ENCODE results near the gene EPC2. TPM values are rescaled to one million over a fixed set of nuclear protein-coding genes. Genes with fewer than 3 reads are reported as not detected.

The EPC2 gene
- total and polyA plus RNA-seq, 2 of the 8 experiments (the other 6 are each of a cell fraction or from before 2014, with no cell fraction given), result 16.1 to 25.7 TPM

DNA sequence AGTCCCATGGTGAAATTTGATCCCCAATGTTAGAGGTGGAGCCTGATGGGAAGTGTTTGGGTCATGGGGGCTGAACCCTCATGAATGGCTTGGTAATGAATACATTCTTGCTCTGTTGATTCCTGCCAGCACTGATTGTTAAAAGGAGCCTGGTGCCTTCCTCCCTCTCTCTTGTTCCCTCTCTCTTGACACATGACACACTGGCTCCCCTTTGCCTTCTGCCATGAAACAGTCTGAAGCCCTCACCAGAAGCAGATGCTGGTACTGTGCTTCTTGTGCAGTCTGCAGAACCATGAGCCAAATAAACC is 30.6 kb upstream of the EPC2 start:
- peak overlapping the region; percentile 59; the same call in 1 of the 2 replicates for H3K27ac ChIP-seq (ENCODE audit: low read depth, low read length)
- CTCF ChIA-PET (ENCODE audit: partially characterized antibody), result interaction anchor here (0.8 kb wide), 1 partner anchor 30 kb away, joined by 3 read pairs; no protein-coding TSS in a partner anchor
- FAIRE-seq, result peak; percentile 92
- TF ChIP-seq RAD21 (IDR thresholded peaks at IDR 0.05 in 1 of 2, conservative IDR thresholded peaks at IDR 0.05 in 1 of 2; ENCODE audit: low read depth in 2 of 2, low read length in 2 of 2) (no peak), KDM5A (IDR thresholded peaks at IDR 0.05; ENCODE audit: low read length) (no peak), HDAC2 (IDR thresholded peaks at IDR 0.05; ENCODE audit: borderline replicate concordance in 1 of 2, low read depth in 2 of 2, low read length in 2 of 2) (no peak), CREB1 (IDR thresholded peaks at IDR 0.05) (no peak), MAFK (IDR thresholded peaks at IDR 0.05; ENCODE audit: low read depth, low read length) (no peak), BACH1 (IDR thresholded peaks at IDR 0.05; ENCODE audit: low read length) (no peak), TBP (IDR thresholded peaks at IDR 0.05; ENCODE audit: low read depth, low read length) (no peak), ZNF274 (IDR thresholded peaks at IDR 0.05; ENCODE audit: borderline replicate concordance, extremely low read depth, low read length) (no peak), SP1 (IDR thresholded peaks at IDR 0.05; ENCODE audit: low read depth, low read length) (no peak), SIX5 (IDR thresholded peaks at IDR 0.05; ENCODE audit: low read depth, low read length) (peak; percentile 17; the same call in 1 of the 2 replicates), TCF12 (IDR thresholded peaks at IDR 0.05; ENCODE audit: low read depth, low read length) (no peak), RXRA (IDR thresholded peaks at IDR 0.05; ENCODE audit: insufficient read depth, low read depth, low read length) (no peak)
- TF ChIP-seq, protein P1, sequence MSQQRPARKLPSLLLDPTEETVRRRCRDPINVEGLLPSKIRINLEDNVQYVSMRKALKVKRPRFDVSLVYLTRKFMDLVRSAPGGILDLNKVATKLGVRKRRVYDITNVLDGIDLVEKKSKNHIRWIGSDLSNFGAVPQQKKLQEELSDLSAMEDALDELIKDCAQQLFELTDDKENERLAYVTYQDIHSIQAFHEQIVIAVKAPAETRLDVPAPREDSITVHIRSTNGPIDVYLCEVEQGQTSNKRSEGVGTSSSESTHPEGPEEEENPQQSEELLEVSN (IDR thresholded peaks at IDR 0.05), result peak; percentile 72
- TF ChIP-seq, protein P2, sequence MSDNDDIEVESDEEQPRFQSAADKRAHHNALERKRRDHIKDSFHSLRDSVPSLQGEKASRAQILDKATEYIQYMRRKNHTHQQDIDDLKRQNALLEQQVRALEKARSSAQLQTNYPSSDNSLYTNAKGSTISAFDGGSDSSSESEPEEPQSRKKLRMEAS (IDR thresholded peaks at IDR 0.05), result peak; percentile 48; the same call in 1 of the 2 replicates

More for the DNA sequence above, 30.6 kb upstream of the EPC2 start:
- H2BK12ac ChIP-seq (ENCODE audit: low read depth, low read length), result peak overlapping the region; percentile 71
- peak overlapping the region; percentile 82 for H4K91ac ChIP-seq (replicated peaks; ENCODE audit: insufficient read length, low read length)
- no peak overlapping the region for H3K4ac ChIP-seq (replicated peaks; ENCODE audit: insufficient read length, low read depth, low read length)
- H2BK120ac ChIP-seq (replicated peaks; ENCODE audit: low read depth, low read length), result no peak overlapping the region
- H4K20me1 ChIP-seq (replicated peaks in 1 of 2; ENCODE audit: control insufficient read depth in 1 of 2, insufficient read depth in 2 of 2, low read length in 2 of 2), result no peaks in the 10 kb centered on the region
- peak overlapping the region; percentile 35; the same call in 1 of the 2 replicates for H2BK20ac ChIP-seq (ENCODE audit: low read length)
- no peaks in the 10 kb centered on the region for H3K79me1 ChIP-seq (ENCODE audit: low read depth, low read length)
- peak overlapping the region in 1 of 4 experiments; percentile 2; a peak in 1 of 8 replicates for H3K4me3 ChIP-seq (ENCODE audit: extremely low read depth in 1 of 4, insufficient read depth in 2 of 4, low read depth in 3 of 4, low read length in 4 of 4)
- H2AK5ac ChIP-seq (ENCODE audit: low read depth, low read length), result 0 out of 2 replicates have a peak overlapping the region, but pooled peaks have one; percentile 29
- H3K27me3 ChIP-seq (replicated peaks in 1 of 4; ENCODE audit: control insufficient read depth in 3 of 4, extremely low read depth in 1 of 4, insufficient read depth in 3 of 4, low read length in 3 of 4), result no peaks in the 10 kb centered on the region
- H2AFZ ChIP-seq (ENCODE audit: low read length), result peak overlapping the region; percentile 92
- no peak overlapping the region for H4K8ac ChIP-seq (ENCODE audit: extremely low read depth, insufficient read depth, low read length)
- peak overlapping the region; percentile 89 for H2BK5ac ChIP-seq (ENCODE audit: low read depth, low read length)
- H3K14ac ChIP-seq (ENCODE audit: insufficient read length), result no peak overlapping the region
- peak overlapping the region; percentile 32 to 42; a peak in 2 of 4 replicates for H3K4me2 ChIP-seq (ENCODE audit: insufficient read depth in 1 of 2, low read depth in 2 of 2, low read length in 2 of 2)
- H3K56ac ChIP-seq (replicated peaks; ENCODE audit: insufficient read length, low read depth, low read length), result no peak overlapping the region
- no peaks in the 10 kb centered on the region for H3K9me3 ChIP-seq (ENCODE audit: insufficient read depth in 2 of 2, low read depth in 1 of 2, low read length in 1 of 2)
- DNase-seq (ENCODE audit: low read depth in 1 of 2, low spot score in 2 of 2), result peak in 1 of 2 experiments; percentile 50
- no peaks in the 10 kb centered on the region for H3K23me2 ChIP-seq (ENCODE audit: low read depth, low read length)
- H3K4me1 ChIP-seq (replicated peaks in 1 of 4; ENCODE audit: control insufficient read depth in 3 of 4, insufficient read depth in 4 of 4, low read length in 3 of 4), result peaks cover 3 to 17% (median 13%) of the 10 kb centered on the region in 4 experiments; a peak in 5 of 7 replicates
- H3K79me2 ChIP-seq (ENCODE audit: control insufficient read depth in 1 of 2, insufficient read depth in 2 of 2, low read length in 2 of 2), result no peaks in the 10 kb centered on the region
- no peak overlapping the region for H4K5ac ChIP-seq (ENCODE audit: insufficient read length, low read depth, low read length)
- H3K36me3 ChIP-seq (ENCODE audit: control insufficient read depth in 2 of 4, insufficient read depth in 4 of 4, low read length in 3 of 4), result no peaks in the 10 kb centered on the region
- no peak overlapping the region; the same call in 1 of the 2 replicates for H3K18ac ChIP-seq (ENCODE audit: extremely low read depth, low read length)
- POLR2A ChIA-PET (ENCODE audit: partially characterized antibody), result interaction anchor here (1.0 to 1.7 kb wide), 2 partner anchors 32 to 387 kb away, joined by 3 to 5 read pairs; no protein-coding TSS in a partner anchor
- no peak overlapping the region for H2BK15ac ChIP-seq (ENCODE audit: low read length)
- no peak overlapping the region for H3K23ac ChIP-seq (ENCODE audit: insufficient read length)
- no peak overlapping the region for H3K9ac ChIP-seq (replicated peaks in 1 of 4; ENCODE audit: extremely low read depth in 1 of 4, low read depth in 3 of 4, low read length in 3 of 4)

Measured in H1 (cell line).